ENCODE data around the gene CYP19A1.

Gene CYP19A1

DNA sequence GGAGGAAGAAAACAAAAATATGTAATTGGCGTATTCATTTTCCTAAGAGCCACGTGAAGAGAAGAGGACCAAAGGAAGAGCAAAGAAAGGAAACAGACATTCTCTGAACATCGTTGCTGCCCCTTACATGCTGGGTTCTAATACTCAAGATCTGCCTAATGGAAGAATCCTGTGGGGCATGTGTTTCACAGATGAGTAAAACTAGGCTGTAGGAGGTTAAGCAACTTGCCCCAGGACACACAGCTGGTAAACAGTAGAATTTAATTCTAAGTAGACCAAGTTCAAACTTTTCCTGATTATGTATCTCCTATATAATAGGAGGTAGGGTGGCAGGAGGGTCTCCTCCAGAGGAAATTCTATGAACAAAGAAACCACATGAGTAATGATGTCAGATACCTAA is 137.6 kb downstream of the CYP19A1 start:
- no peaks in the 10 kb centered on the region for H3K4me1 ChIP-seq (ENCODE audit: control insufficient read depth, insufficient read depth, low read length)
- WGBS, 2 experiments = 78 to 87% methylated on average over 3 of the region's 3 CpGs
- no peak overlapping the region for H3K27ac ChIP-seq (ENCODE audit: insufficient read depth, low read depth, low read length, poor library complexity, severe bottlenecking)
- H3K9me3 ChIP-seq (ENCODE audit: control insufficient read depth, low read length) = no peaks in the 10 kb centered on the region
- H3K36me3 ChIP-seq (ENCODE audit: control insufficient read depth, insufficient read depth, low read length) = no peaks in the 10 kb centered on the region
- H3K4me3 ChIP-seq (ENCODE audit: insufficient read depth, low read depth, low read length) = no peak overlapping the region
- no peaks in the 10 kb centered on the region for H3K27me3 ChIP-seq (ENCODE audit: control insufficient read depth, insufficient read depth, low read length, poor library complexity, severe bottlenecking)

GRCh38 chr15:51199541-51199940 is 138.9 kb downstream of the CYP19A1 start:
- no peaks in the 10 kb centered on the region for H3K27me3 ChIP-seq (ENCODE audit: control insufficient read depth, insufficient read depth, low read length, poor library complexity, severe bottlenecking)
- WGBS, 2 experiments = 95 to 96% methylated on average over 6 of the region's 6 CpGs
- no peak overlapping the region for H3K4me3 ChIP-seq (ENCODE audit: insufficient read depth, low read depth, low read length)
- H3K27ac ChIP-seq (ENCODE audit: insufficient read depth, low read depth, low read length, poor library complexity, severe bottlenecking) = no peak overlapping the region
- no peaks in the 10 kb centered on the region for H3K36me3 ChIP-seq (ENCODE audit: control insufficient read depth, insufficient read depth, low read length)
- H3K4me1 ChIP-seq (ENCODE audit: control insufficient read depth, insufficient read depth, low read length) = no peaks in the 10 kb centered on the region
- no peaks in the 10 kb centered on the region for H3K9me3 ChIP-seq (ENCODE audit: control insufficient read depth, low read length)

GRCh38 chr15:51198701-51199232 is 139.6 kb downstream of the CYP19A1 start:
- WGBS, 2 experiments = 89 to 93% methylated on average over 6 of the region's 6 CpGs
- Histone ChIP-seq H3K36me3 (ENCODE audit: control insufficient read depth, insufficient read depth, low read length) (no peaks in the 10 kb centered on the region), H3K27me3 (ENCODE audit: control insufficient read depth, insufficient read depth, low read length, poor library complexity, severe bottlenecking) (no peaks in the 10 kb centered on the region), H3K4me1 (ENCODE audit: control insufficient read depth, insufficient read depth, low read length) (no peaks in the 10 kb centered on the region), H3K4me3 (ENCODE audit: insufficient read depth, low read depth, low read length) (no peak overlapping the region), H3K9me3 (ENCODE audit: control insufficient read depth, low read length) (no peaks in the 10 kb centered on the region), H3K27ac (ENCODE audit: insufficient read depth, low read depth, low read length, poor library complexity, severe bottlenecking) (no peak overlapping the region)

GRCh38 chr15:51195459-51195858 is 142.9 kb downstream of the CYP19A1 start:
- 95% methylated on average over 3 of the region's 3 CpGs for WGBS, 2 experiments
- Histone ChIP-seq H3K4me3 (ENCODE audit: insufficient read depth, low read depth, low read length) (no peak overlapping the region), H3K27ac (ENCODE audit: insufficient read depth, low read depth, low read length, poor library complexity, severe bottlenecking) (no peak overlapping the region), H3K4me1 (ENCODE audit: control insufficient read depth, insufficient read depth, low read length) (no peaks in the 10 kb centered on the region), H3K9me3 (ENCODE audit: control insufficient read depth, low read length) (no peaks in the 10 kb centered on the region), H3K36me3 (ENCODE audit: control insufficient read depth, insufficient read depth, low read length) (no peaks in the 10 kb centered on the region), H3K27me3 (ENCODE audit: control insufficient read depth, insufficient read depth, low read length, poor library complexity, severe bottlenecking) (no peaks in the 10 kb centered on the region)

DNA sequence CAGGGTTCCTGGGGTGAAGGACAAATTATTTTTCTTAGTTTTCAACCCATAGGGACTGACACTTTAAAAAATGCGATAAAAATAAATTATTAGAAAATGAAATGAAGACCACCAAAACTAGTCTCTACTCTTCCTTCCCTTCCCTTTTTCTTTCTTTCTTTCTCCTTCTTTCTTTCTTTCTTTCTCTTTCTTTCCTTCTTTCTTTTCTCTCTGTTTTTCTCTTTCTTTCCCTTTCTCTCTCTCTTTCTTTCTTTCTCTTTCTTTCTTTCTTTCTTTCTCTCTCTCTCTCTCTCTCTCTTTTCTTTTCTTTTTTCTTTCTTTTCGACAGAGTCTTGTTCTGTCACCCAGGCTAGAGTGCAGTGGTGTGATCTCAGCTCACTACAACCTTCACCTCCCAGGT is 144.4 kb downstream of the CYP19A1 start:
- H3K4me1 ChIP-seq (ENCODE audit: control insufficient read depth, insufficient read depth, low read length) = no peaks in the 10 kb centered on the region
- H3K27me3 ChIP-seq (ENCODE audit: control insufficient read depth, insufficient read depth, low read length, poor library complexity, severe bottlenecking) = no peaks in the 10 kb centered on the region
- H3K4me3 ChIP-seq (ENCODE audit: insufficient read depth, low read depth, low read length) = no peak overlapping the region
- 63 to 81% methylated on average over 2 of the region's 2 CpGs for WGBS, 2 experiments
- no peaks in the 10 kb centered on the region for H3K9me3 ChIP-seq (ENCODE audit: control insufficient read depth, low read length)
- no peak overlapping the region for H3K27ac ChIP-seq (ENCODE audit: insufficient read depth, low read depth, low read length, poor library complexity, severe bottlenecking)
- no peaks in the 10 kb centered on the region for H3K36me3 ChIP-seq (ENCODE audit: control insufficient read depth, insufficient read depth, low read length)

DNA sequence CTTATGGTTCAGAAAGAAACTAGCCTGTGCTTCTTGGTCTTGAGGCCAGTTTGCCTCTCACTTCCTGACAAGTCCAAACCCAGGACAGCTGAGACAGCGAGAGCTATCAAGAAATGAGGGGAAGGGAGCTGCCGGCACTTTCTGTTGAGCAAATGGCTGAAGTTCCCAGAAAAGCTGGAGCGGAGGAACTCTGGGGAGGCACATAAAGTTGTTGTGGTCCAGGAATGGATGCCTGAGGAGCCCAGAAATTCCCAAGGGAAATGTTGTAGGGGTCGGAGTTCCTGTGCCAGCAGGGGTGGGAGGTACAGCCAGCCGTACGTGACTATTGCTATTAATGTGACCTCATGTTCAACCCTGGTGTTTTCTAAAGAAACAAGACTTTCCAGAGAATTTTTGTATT is 144.9 kb downstream of the CYP19A1 start:
- WGBS, 2 experiments = 92% methylated on average over 6 of the region's 6 CpGs

DNA sequence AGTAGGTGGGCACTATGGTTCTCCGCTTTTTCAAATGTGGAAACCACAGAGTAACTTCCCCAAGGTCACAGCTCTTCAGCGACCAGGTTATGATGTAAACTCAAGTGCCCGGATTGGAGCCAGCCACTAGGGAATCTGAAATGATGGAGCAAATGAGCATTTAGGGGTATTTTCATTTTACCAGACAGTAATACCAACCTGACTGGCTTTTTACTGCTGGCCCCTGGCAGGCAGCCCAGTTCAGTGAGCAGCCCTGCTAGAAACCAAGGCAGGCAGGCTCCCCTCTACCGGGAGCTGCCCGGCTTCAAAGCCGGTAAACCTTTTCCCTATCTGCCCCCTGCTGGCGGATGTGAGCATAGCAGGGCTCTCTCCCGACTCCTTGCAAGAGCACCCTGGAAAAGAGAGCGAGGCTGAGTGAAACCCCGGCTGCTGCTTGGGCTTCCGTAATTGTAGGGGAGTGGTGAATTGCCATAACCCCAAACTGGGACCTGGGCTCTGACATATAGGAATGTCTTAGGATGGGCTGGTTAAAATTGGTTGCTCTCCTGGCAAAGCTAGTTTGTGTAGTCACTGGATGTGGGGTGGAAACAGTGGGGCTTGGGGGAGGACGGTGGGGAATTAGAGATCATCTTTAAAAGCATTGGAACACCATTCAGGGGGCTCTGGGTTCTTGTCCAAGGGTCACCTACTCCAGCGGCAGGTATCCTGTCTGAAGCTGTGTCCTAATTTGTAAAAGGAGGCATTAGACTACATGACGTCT is 145.7 kb downstream of the CYP19A1 start:
- H3K9me3 ChIP-seq (ENCODE audit: control insufficient read depth, low read length) = no peaks in the 10 kb centered on the region
- H3K27ac ChIP-seq (ENCODE audit: insufficient read depth, low read depth, low read length, poor library complexity, severe bottlenecking) = no peak overlapping the region
- H3K4me1 ChIP-seq (ENCODE audit: control insufficient read depth, insufficient read depth, low read length) = no peaks in the 10 kb centered on the region
- H3K4me3 ChIP-seq (ENCODE audit: insufficient read depth, low read depth, low read length) = no peak overlapping the region
- 50 to 53% methylated on average over 13 to 14 of the region's 14 CpGs for WGBS, 2 experiments
- H3K27me3 ChIP-seq (ENCODE audit: control insufficient read depth, insufficient read depth, low read length, poor library complexity, severe bottlenecking) = no peaks in the 10 kb centered on the region
- H3K36me3 ChIP-seq (ENCODE audit: control insufficient read depth, insufficient read depth, low read length) = no peaks in the 10 kb centered on the region

More for the DNA sequence above, 144.9 kb downstream of the CYP19A1 start:
- Histone ChIP-seq H3K4me3 (ENCODE audit: insufficient read depth, low read depth, low read length) (no peak overlapping the region), H3K4me1 (ENCODE audit: control insufficient read depth, insufficient read depth, low read length) (no peaks in the 10 kb centered on the region), H3K27ac (ENCODE audit: insufficient read depth, low read depth, low read length, poor library complexity, severe bottlenecking) (no peak overlapping the region), H3K27me3 (ENCODE audit: control insufficient read depth, insufficient read depth, low read length, poor library complexity, severe bottlenecking) (no peaks in the 10 kb centered on the region), H3K9me3 (ENCODE audit: control insufficient read depth, low read length) (no peaks in the 10 kb centered on the region), H3K36me3 (ENCODE audit: control insufficient read depth, insufficient read depth, low read length) (no peaks in the 10 kb centered on the region)

DNA sequence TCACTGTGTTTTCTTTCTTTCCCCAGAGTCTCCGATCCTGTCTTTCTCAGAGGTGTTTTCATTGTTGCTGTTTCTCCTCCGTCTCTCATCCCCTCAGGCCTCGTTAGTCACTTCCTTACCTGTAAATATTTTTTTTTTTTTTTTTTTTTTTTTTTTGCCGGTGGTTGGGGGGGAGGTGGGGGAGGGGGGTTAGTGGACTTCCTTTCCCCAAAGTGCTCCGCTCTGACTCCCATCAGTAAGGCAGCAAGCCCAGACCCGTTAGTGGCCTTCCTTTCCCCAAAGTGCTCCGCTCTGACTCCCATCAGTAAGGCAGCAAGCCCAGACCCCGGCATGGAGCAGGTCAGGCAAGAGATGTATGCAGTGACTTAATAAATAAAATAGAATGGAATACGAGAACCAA is 146.6 kb downstream of the CYP19A1 start:
- Histone ChIP-seq H3K4me1 (ENCODE audit: control insufficient read depth, insufficient read depth, low read length) (no peaks in the 10 kb centered on the region), H3K4me3 (ENCODE audit: insufficient read depth, low read depth, low read length) (no peak overlapping the region), H3K27me3 (ENCODE audit: control insufficient read depth, insufficient read depth, low read length, poor library complexity, severe bottlenecking) (no peaks in the 10 kb centered on the region), H3K9me3 (ENCODE audit: control insufficient read depth, low read length) (no peaks in the 10 kb centered on the region), H3K36me3 (ENCODE audit: control insufficient read depth, insufficient read depth, low read length) (no peaks in the 10 kb centered on the region), H3K27ac (ENCODE audit: insufficient read depth, low read depth, low read length, poor library complexity, severe bottlenecking) (no peak overlapping the region)
- 79 to 96% methylated on average over 7 to 8 of the region's 9 CpGs for WGBS, 2 experiments

GRCh38 chr15:51191072-51191670 is 147.2 kb downstream of the CYP19A1 start:
- H3K27ac ChIP-seq (ENCODE audit: insufficient read depth, low read depth, low read length, poor library complexity, severe bottlenecking) = no peak overlapping the region
- no peaks in the 10 kb centered on the region for H3K9me3 ChIP-seq (ENCODE audit: control insufficient read depth, low read length)
- no peak overlapping the region for H3K4me3 ChIP-seq (ENCODE audit: insufficient read depth, low read depth, low read length)
- no peaks in the 10 kb centered on the region for H3K4me1 ChIP-seq (ENCODE audit: control insufficient read depth, insufficient read depth, low read length)
- no peaks in the 10 kb centered on the region for H3K27me3 ChIP-seq (ENCODE audit: control insufficient read depth, insufficient read depth, low read length, poor library complexity, severe bottlenecking)
- WGBS, 2 experiments = 90% methylated on average over 7 of the region's 7 CpGs
- H3K36me3 ChIP-seq (ENCODE audit: control insufficient read depth, insufficient read depth, low read length) = no peaks in the 10 kb centered on the region

GRCh38 chr15:51190424-51191068 is 147.8 kb downstream of the CYP19A1 start:
- Histone ChIP-seq H3K27ac (ENCODE audit: insufficient read depth, low read depth, low read length, poor library complexity, severe bottlenecking) (no peak overlapping the region), H3K4me3 (ENCODE audit: insufficient read depth, low read depth, low read length) (no peak overlapping the region), H3K36me3 (ENCODE audit: control insufficient read depth, insufficient read depth, low read length) (no peaks in the 10 kb centered on the region), H3K27me3 (ENCODE audit: control insufficient read depth, insufficient read depth, low read length, poor library complexity, severe bottlenecking) (no peaks in the 10 kb centered on the region), H3K4me1 (ENCODE audit: control insufficient read depth, insufficient read depth, low read length) (no peaks in the 10 kb centered on the region), H3K9me3 (ENCODE audit: control insufficient read depth, low read length) (no peaks in the 10 kb centered on the region)
- 86 to 90% methylated on average over 8 of the region's 8 CpGs for WGBS, 2 experiments
